OCI-LY3 (cell line): Measurements from ENCODE around the gene E2F2.

Experiments used
- H2AFZ ChIP-seq: fragments of 200-600, 300-600 bp; shearing (Covaris generic); 2 replicates; pipeline ENCODE4 v1.6.0; 2014; ENCODE audit warnings: antibody characterized with exemption, low read depth, low read length
- H3K27ac ChIP-seq: fragments of 200-600, 300-600 bp; sonication (generic); 2 replicates; pipeline ENCODE4 v1.5.1; 2014; ENCODE audit warnings: mild to moderate bottlenecking, low read length, moderate library complexity, mixed read lengths
- H3K27me3 ChIP-seq: fragments of 200-600, 300-600 bp; sonication (generic); 2 replicates; pipeline ENCODE4 v1.6.1; 2014; ENCODE audit warnings: low read depth, low read length, mixed read lengths
- H3K36me3 ChIP-seq: fragments of 200-600, 300-600 bp; sonication (generic); replicated peaks from 2 replicates; pipeline ENCODE3; 2014; ENCODE audit warnings: low read depth, low read length, mixed read lengths
- H3K4me1 ChIP-seq: fragments of 300-600, 200-600 bp; sonication (generic); 2 replicates; pipeline ENCODE4 v1.6.1; 2014; ENCODE audit warnings: low read length, mixed read lengths
- H3K4me2 ChIP-seq: fragments of 200-600, 300-600 bp; sonication (generic); 2 replicates; pipeline ENCODE4 v1.6.1; 2014; ENCODE audit warnings: low read length, mixed read lengths
- H3K4me3 ChIP-seq: fragments of 300-600, 200-600 bp; sonication (generic); 2 replicates; pipeline ENCODE4 v1.5.1; 2014; ENCODE audit warnings: antibody characterized with exemption, mild to moderate bottlenecking, low read length, moderate library complexity
- H3K79me2 ChIP-seq: fragments of 300-600, 200-600 bp; shearing (Covaris generic); 2 replicates; pipeline ENCODE4 v1.6.1; 2014; ENCODE audit warnings: mild to moderate bottlenecking, low read length, mixed read lengths
- H3K9ac ChIP-seq: fragments of 300-600, 200-600 bp; shearing (Covaris generic); 2 replicates; pipeline ENCODE4 v1.6.0; 2014; ENCODE audit warnings: mild to moderate bottlenecking, low read length, moderate library complexity
- H3K9me3 ChIP-seq: fragments of 200-600, 300-600 bp; shearing (Covaris generic); 2 replicates; pipeline ENCODE4 v1.6.1; 2014; ENCODE audit warnings: low read length, mixed read lengths; ENCODE audit not compliant: insufficient read depth
- H4K20me1 ChIP-seq: fragments of 200-600, 300-600 bp; sonication (generic); 2 replicates; pipeline ENCODE4 v1.6.1; 2016; ENCODE audit warnings: low read length, mixed read lengths; ENCODE audit not compliant: insufficient read depth
- CTCF ChIP-seq: fragments of 200-600, 300-600 bp; sonication (generic); IDR thresholded peaks from 2 replicates; pipeline ENCODE4 v1.5.1; 2014; ENCODE audit warnings: antibody characterized with exemption, low read length, low read depth
- EZH2phosphoT487 ChIP-seq: fragments of 200-600 bp; shearing (Covaris generic); IDR thresholded peaks from 2 replicates; pipeline ENCODE4 v1.6.1; 2018; ENCODE audit warnings: antibody characterized with exemption, mixed run types, low read depth

The E2F2 gene

GRCh38 chr1:23530747-23531561, at the start of gene E2F2:
Gene E2F2, minus strand, starts transcription at chr1:23531233. Its CDS starts 440 bp downstream, at chr1:23530793.
- Histone ChIP-seq H3K79me2 (peaks cover 22% of the 10 kb centered on the region), H3K9ac (peak within 1 kb of the TSS; percentile 95), H3K4me1 (peaks cover 63% of the 10 kb centered on the region)

GRCh38 chr1:23578997-23579363, 47.9 kb upstream of the E2F2 start:
- H3K9me3 ChIP-seq, result no peaks in the 10 kb centered on the region
- H3K36me3 ChIP-seq, result no peaks in the 10 kb centered on the region
- no peak overlapping the region for H3K4me3 ChIP-seq
- no peak overlapping the region for H3K9ac ChIP-seq
- no peak overlapping the region for H2AFZ ChIP-seq
- TF ChIP-seq CTCF, result no peak
- no peaks in the 10 kb centered on the region for H4K20me1 ChIP-seq
- no peaks in the 10 kb centered on the region for H3K27me3 ChIP-seq
- H3K4me1 ChIP-seq, result peaks cover 42% of the 10 kb centered on the region
- no peak overlapping the region for H3K4me2 ChIP-seq
- H3K27ac ChIP-seq, result no peak overlapping the region
- no peaks in the 10 kb centered on the region for H3K79me2 ChIP-seq

More at GRCh38 chr1:23530747-23531561, at the start of gene E2F2:
- Histone ChIP-seq H3K4me2 (peak within 1 kb of the TSS; percentile 99), H3K4me3 (peak within 1 kb of the TSS; percentile 91), H3K27me3 (no peaks in the 10 kb centered on the region), H4K20me1 (peaks cover 13% of the 10 kb centered on the region; the same call in 1 of the 2 replicates), H3K36me3 (no peaks in the 10 kb centered on the region), H3K27ac (peak within 1 kb of the TSS; percentile 49), H2AFZ (peak within 1 kb of the TSS; percentile 77; the same call in 1 of the 2 replicates), H3K9me3 (no peaks in the 10 kb centered on the region)
- TF ChIP-seq EZH2phosphoT487, result no peak
- TF ChIP-seq CTCF, result 0 out of 2 replicates have a peak, but pooled peaks have one; percentile 7

DNA sequence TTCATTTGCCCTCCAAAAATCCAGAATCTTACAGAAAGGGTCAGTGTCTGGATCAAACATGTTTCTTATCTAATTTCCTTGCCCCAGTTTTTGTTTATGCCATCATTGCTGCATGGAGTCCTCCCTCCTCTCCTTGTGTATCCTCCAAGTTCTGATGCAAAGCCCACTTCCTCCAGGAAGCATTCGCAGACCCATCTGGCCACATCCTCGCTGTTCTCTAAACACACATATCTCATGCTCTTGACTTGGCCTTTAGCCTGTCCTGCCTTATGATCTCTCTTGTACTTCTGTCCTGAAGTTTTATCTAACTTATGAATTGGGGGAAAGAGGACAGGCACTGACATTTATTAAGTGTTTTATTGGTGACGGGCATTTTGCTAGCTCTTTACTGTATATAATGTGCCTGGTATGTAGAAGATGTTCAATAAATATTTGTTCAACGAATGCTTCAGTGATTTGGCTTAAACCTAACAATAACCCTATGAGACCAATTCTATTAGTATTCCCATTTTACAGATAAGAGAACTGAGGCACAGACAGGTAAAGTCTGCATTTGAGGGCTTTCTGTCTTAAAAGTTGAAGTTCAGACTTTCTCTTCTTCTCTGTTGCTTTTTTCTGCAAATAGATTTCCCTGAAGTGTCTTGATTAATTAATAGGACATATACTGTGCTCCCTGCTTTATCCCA, 47.4 kb upstream of the E2F2 start:
- Histone ChIP-seq H3K9ac (no peak overlapping the region), H3K4me1 (peaks cover 42% of the 10 kb centered on the region), H3K79me2 (no peaks in the 10 kb centered on the region), H3K4me3 (0 out of 2 replicates have a peak overlapping the region, but pooled peaks have one; percentile 8), H3K36me3 (no peaks in the 10 kb centered on the region), H2AFZ (no peak overlapping the region), H3K27me3 (no peaks in the 10 kb centered on the region), H3K4me2 (peak overlapping the region; percentile 87), H3K27ac (no peak overlapping the region; the same call in 1 of the 2 replicates), H4K20me1 (no peaks in the 10 kb centered on the region), H3K9me3 (no peaks in the 10 kb centered on the region)
- TF ChIP-seq CTCF, result no peak
